HG03039 (cell line): Measurements from ENCODE around the gene PEBP1.
"Not testable (repeated sequence)": the region's sequence is repeated elsewhere in the genome, so short reads cannot be mapped to it uniquely, and the experiment has no call there.

Experiments
- ATAC-seq: cut with Tn5 transposase; IDR thresholded peaks from one replicate; pipeline ENCODE4 v1.9.1; 2021; ENCODE audit warnings: mild to moderate bottlenecking, moderate library complexity; ENCODE audit not compliant: unreplicated experiment

PEBP1 gene

GRCh38 chr12:118129436-118129835 is 6.5 kb upstream of the PEBP1 start:
- ATAC-seq, result not testable (repeated sequence)

- peak; percentile 24 for ATAC-seq
Measured at GRCh38 chr12:118136559-118137003, 657 bp downstream of the PEBP1 start.

GRCh38 chr12:118137148-118137678 is 1.3 kb downstream of the PEBP1 start:
- ATAC-seq, result no peak

- ATAC-seq, result no peak
Measured at GRCh38 chr12:118140825-118141224, 4.9 kb downstream of the PEBP1 start.

GRCh38 chr12:118144499-118144898 is 8.6 kb downstream of the PEBP1 start:
- no peak for ATAC-seq

GRCh38 chr12:118145113-118145797 is 9.3 kb downstream of the PEBP1 start:
- ATAC-seq, result no peak

- no peak for ATAC-seq
Measured at GRCh38 chr12:118145798-118146156, 9.9 kb downstream of the PEBP1 start.

GRCh38 chr12:118148287-118148686 is 12.4 kb downstream of the PEBP1 start:
- no peak for ATAC-seq

- no peak for ATAC-seq
Measured at GRCh38 chr12:118150625-118151024, 14.7 kb downstream of the PEBP1 start.

GRCh38 chr12:118151755-118152154 is 15.8 kb downstream of the PEBP1 start:
- no peak for ATAC-seq

GRCh38 chr12:118160536-118160935 is 24.6 kb downstream of the PEBP1 start:
- ATAC-seq, result no peak

GRCh38 chr12:118164798-118165486 is 29.0 kb downstream of the PEBP1 start:
- ATAC-seq, result no peak

- ATAC-seq, result peak; percentile 98
Measured at GRCh38 chr12:118166946-118167345, 31.0 kb downstream of the PEBP1 start.

GRCh38 chr12:118175823-118176447 is 40.0 kb downstream of the PEBP1 start:
- peak; percentile 72 for ATAC-seq

GRCh38 chr12:118183155-118183554 is 47.2 kb downstream of the PEBP1 start:
- ATAC-seq, result no peak

GRCh38 chr12:118183711-118184110 is 47.8 kb downstream of the PEBP1 start:
- no peak for ATAC-seq

GRCh38 chr12:118185602-118186397 is 49.9 kb downstream of the PEBP1 start:
- ATAC-seq, result no peak

- no peak for ATAC-seq
Measured at GRCh38 chr12:118187751-118188435, 52.0 kb downstream of the PEBP1 start.

- ATAC-seq, result no peak
Measured at GRCh38 chr12:118188690-118189371, 52.9 kb downstream of the PEBP1 start.

- no peak for ATAC-seq
Measured at GRCh38 chr12:118189741-118190191, 53.8 kb downstream of the PEBP1 start.
